NCI-H446 (cell line): ENCODE data around the gene VIT.

ENCODE experiments used
- DNase-seq, 2 experiments: peaks; one replicate each; lab custom pipeline; 2025; lab: John Stamatoyannopoulos, UW

Gene VIT, protein sequence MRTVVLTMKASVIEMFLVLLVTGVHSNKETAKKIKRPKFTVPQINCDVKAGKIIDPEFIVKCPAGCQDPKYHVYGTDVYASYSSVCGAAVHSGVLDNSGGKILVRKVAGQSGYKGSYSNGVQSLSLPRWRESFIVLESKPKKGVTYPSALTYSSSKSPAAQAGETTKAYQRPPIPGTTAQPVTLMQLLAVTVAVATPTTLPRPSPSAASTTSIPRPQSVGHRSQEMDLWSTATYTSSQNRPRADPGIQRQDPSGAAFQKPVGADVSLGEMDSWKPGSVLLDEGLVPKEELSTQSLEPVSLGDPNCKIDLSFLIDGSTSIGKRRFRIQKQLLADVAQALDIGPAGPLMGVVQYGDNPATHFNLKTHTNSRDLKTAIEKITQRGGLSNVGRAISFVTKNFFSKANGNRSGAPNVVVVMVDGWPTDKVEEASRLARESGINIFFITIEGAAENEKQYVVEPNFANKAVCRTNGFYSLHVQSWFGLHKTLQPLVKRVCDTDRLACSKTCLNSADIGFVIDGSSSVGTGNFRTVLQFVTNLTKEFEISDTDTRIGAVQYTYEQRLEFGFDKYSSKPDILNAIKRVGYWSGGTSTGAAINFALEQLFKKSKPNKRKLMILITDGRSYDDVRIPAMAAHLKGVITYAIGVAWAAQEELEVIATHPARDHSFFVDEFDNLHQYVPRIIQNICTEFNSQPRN

DNA sequence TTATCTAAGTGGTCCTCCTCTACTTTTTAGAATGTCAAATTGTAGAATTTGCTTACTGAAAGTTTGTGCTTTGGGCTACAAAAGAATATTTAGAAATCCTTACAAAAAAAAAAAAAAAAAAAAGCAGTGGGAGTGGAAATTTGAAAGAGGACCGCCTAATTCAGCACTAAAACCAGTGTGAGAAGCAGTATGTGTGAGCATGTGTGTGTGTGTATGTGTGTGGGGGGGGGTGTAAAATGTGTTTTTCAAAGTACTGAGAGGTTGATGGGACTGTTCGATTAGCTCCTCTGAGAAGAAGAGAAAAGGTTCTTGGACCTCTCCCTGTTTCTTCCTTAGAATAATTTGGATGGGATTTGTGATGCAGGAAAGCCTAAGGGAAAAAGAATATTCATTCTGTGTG, at the start of gene VIT:
TSS of gene VIT (plus strand) at position 175 of the 400 bp plus-strand sequence. CDS start 19,664 bp downstream, outside the sequence.
- DNase-seq, result no peak

DNA sequence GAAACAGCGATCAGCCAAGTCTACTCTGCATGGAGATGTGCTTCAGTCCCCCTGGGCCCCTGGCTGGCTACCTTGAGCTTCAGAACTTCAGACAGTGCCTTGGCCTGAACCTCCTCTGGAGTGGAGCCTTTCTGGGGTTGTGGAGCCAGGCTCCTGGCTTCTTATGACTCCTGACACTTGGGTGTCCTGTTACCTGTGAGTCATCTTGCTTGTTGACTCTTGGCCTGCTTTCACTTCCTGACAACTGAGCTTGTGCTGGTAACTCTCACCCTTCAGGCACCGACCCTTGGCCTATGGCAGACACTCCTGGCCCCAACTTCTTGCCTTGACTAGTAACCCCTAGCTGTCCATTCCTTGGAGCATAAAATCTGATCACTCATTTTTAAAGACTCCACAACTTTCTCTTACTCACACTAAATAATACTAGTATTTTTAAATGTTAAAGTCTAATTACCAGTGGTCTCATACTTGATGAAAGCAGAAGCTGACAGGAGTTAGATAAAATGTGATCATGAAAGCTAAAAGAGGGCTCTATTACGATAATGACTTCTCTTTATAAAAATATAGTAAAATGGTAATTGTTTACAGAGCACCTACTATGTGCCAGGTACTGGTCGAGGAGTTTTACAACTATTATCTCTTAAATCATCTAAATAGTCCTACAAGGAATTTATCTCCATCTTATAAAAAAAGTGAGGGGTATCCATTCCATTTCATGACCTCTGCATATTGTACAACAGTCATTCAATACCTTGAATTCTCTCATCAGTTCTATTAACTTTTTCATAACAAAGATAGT, 46.3 kb upstream of the VIT start:
- DNase-seq, result no peak

DNA sequence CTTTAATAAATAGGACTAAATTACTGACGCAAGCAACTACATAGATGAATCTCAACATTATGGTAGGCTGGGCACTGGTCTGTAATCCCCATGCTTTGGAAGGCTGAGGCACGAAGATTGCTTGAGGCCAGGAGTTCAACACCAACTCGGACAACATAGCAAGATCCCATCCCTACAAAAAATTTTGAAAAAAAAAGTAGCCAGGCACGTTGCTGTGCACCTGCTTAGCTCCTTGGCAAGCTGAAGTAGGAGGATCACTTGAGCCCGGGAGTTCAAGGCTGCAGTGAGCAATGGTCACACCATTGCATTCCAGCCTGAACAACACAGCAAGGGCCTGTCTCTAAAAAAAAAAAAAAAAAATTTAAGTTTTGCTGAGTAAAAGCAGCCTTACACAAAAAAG, 43.4 kb upstream of the VIT start:
- DNase-seq, result no peak

DNA sequence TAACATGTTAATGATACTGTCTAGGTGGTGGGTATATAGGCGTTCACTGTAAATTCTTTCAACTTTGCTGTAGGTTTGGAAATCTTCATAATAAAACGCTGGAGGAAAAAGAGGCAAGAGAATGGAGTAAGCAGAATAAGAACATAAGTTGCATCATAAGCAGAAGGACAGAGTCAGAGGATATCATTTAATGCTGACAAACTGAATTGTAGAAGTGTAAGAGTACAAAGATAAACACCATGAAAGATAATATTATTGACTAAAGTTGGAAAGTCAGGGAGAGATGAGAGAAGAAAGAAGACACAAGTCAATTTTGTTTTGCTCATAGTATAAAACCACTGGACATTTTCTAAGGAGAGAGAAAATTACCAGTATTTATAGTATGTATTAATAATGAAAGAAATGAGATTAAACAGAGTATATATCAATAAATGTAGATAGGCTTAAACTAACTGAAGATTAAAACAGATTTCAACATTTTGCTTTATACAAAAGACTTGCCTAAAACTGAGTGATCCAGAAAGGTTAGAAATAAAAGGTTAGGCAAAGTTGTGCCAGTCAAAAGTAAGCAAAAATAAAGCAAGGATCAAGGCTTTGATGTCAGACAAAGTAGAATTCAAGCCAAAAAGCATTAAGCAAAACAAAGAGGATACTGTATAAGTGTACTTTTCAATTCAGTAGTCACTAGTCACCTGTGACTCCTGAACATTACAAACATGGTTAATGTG, 42.4 kb upstream of the VIT start:
- DNase-seq, result no peak

DNA sequence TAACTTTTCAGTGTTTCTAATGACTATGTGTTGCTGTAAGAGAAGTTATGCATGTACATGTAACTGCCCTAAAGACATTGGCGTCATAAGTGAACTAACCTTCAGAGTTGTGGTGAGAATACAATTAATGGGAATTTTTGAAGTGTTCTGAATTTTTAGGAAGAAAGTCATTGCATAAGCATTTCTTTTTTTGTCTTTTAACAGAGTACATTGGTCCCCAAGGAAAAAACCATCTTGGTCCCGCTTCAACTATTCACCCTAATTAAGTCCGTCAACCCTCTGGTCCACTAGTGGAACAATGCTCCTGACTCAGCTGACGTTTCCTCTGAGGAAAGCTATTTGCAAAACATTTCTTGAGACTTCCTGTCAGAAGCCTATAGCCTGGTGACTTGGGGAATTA, 41.1 kb upstream of the VIT start:
- DNase-seq, result no peak

DNA sequence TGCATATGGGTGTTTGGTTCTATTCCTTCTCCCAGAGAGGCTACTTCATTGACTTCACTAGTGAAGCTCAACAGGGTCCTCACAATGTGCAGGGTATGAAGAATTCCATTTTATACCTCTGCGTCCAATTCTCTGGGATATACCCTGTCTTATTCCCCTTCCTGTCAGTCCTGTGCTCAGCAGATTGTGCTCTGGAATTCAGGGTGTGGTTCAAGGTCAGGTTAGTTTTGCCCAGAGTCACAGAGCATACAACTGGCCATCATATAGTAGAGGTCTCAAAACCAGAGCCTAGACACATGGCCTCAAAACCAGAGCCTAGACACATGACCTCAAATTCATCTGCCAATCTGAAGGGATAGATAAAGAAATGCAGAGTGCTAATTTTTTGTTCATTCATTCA, 38.8 kb upstream of the VIT start:
- no peak for DNase-seq

DNA sequence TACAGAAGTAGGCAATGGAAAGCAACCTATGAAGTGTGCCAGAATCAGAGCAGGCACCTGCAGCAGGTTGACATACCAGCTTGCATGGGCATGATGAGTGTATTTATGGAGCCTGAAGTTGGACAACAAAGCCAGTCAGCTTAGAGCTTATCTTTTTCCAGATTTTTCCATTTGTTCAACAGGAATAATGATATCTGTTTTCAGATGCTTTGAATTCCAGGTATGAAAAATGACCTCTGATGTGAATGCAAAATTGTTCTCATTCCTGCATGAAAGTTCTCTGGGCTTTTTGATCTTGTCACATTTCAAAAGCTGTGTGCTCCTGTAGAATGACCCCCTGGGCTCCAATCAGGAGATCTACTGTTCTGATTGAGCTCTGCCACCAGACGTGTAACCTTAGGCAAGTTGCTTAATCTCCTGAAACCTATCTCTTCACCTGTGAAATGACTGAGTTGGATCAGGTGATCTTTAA, 38.2 kb upstream of the VIT start:
- DNase-seq, result no peak

DNA sequence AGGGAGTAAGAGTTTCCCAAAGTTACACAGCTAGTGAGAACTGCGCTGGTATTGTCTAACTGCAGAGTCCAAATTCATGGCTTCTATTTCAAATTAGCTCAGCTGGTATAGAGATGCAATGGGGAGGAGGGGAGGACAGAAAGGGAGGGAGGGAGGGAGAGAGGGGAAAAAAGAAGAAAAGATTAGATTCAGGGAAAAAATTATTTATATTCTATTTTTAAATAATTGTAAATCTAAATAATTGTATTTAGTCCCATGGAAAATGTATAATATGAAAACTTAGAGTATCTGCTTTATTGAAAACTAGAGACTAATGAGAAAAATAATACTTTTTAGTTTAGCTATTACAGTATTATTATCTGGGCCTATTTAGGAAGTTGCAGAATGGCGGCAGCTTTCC, 37.3 kb upstream of the VIT start:
- no peak for DNase-seq

DNA sequence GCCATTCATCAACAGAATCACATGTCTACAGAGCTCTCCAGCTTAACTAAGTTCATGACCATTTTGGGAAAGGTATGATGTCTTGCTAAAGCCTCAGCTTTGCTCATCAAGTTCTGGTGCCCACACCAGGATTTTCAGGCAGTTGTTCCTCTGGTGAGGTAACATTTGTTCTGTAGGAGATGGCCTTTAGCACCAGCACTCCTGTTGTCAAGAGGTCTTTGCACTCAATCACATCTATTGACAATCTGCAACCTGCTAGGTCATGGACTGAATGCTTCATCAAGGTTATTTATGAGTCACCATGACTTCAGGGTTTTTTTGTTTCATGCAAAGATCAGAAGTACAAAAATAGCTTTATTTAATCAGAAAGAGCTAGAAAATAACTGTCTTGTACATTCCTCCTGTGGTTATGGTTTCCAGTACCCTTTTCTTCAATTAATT, 36.6 kb upstream of the VIT start:
- DNase-seq, result no peak

DNA sequence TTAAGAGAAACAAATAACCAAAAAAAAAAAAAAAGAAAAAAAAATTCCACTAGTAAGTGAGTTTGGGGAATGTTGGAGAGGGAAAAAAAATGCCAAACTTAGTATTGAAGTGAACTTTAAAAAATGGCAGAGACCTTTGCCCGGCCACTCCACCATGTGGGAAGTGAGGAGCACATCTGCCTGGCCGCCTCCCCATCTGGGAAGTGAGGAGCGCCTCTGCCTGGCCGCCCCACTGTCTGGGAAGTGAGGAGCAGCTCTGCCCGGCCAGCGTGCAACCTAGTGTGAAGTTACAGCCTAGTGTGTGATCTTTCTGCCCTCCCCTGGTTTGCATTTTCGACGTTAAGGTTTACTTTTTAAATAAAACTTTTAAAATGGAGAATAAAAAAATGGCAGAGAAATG, 33.9 kb upstream of the VIT start:
- no peak for DNase-seq

DNA sequence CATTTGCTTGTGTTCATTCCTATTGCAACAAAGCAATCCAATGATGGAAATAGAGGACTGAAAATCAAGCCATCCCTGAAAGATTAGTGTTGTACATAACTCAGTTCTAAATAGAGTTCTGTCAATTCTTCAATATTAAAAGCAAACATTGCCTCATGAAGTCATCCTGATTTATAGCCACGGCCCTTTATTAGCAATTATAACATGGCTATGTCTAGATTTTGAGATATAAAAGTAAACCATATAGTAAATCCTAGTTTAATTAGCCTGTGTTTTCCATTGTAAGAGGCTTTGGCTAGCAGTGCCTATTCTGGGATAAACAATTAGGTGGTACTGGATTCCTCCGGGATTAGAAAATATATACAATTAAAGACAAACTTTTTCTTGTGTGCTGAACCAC, 33.2 kb upstream of the VIT start:
- no peak for DNase-seq

DNA sequence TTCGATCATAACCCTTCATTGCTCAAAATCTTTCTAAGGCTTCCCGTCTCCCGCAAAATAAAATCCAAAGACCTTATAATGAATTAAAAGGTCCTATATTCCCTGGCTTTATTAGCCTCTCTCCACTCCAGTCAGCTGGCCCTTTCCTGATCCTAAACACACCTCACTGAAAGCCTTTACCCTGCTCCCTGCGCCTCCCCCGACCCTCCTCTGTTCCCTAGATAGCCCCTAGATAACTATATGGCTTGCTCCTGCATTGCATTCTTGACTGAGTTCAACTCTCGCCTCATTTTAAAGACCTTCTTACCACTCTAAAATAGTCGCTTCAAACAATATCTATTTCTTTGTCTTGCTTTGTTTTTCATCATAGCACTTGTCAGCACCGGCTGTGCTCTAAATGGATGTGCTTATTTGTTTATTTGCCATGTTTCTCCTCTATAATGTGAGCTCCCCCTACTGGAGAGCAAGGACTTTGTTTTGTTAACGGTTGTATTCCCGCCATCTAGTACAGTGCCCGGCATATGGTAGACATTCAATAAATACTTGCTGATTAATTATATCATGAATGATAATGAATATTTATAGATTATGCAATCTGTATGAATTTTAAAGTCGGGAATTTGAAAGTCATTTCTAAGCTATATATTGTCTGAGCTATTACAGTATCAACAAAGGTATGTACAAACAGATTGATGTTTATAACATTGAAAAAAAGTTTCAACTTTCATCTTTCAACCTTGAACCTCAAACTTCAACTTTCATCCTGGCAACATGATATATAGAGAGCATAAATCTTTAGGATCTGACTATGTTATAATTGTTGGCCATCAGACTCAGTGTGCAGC, 32.4 kb upstream of the VIT start:
- DNase-seq, result peak; percentile 26 to 83

DNA sequence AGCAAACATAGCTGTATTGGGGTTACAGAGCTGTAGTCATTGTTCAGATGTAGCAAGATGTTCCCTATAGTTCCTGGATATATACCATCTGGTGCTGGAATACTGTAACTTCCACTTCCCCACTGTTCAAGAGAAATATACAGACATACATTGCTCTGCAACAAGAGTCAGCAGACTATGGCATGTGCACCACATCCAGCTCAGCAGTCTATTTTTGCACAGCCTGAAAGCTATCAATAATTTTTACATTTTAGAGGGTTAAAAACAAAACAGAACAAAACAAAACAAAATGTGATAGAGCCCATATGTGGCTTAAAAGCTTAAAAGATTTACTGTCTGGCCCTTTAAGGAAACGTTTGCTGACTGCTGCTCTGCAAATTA, 31.8 kb upstream of the VIT start:
- DNase-seq, result no peak

DNA sequence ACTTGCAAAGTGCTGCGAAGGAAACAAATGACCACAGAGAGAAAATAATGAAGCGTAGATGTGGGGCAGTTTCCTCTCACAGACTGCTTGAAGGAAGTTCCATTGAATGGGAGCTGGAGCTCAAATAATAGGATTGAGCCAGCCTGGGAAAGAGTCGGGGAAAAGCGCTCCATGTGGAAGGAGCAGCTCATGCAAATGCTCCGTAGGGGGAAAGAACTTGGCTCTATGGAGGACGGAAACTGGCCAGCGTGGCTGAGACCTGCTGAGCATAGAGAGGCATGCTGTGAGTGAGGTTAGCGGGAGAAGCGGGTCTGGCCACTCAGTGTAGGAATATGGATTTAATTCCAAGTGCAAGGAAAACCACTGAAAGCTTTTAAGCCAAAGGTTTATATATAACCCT, 28.6 kb upstream of the VIT start:
- DNase-seq, result no peak

DNA sequence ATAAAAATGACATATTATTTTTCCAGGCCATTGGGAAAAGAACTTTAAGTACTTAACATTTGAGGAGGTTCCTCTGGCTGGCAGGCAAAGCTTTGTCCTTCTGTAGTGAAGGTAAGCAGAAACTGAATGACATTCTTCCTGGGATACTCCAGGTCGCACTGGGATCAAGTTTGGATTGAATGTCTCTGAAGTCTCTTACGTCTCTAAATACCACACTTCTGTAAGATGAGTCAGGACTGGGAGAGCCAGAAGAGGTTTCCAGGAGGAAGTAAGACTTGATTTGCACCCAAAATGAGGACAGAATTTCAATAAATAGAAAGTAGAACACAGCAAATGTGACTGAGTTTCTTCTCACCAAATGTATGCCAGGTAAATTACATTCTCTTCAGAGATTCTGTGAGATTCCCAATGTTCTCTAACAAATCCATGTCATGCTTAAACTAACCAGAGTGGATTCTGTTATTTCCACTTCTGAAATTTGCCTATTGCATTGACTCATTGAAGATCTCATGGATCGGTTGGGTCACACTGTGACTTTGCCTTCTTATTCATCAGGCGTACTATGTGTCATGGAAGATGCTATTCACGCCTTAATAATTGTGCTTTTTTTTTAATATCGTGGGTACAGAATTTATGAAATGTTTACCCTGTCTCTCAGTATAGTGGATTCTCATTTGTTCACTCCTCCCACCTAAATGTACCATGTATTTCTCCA, 25.5 kb upstream of the VIT start:
- DNase-seq, result no peak

DNA sequence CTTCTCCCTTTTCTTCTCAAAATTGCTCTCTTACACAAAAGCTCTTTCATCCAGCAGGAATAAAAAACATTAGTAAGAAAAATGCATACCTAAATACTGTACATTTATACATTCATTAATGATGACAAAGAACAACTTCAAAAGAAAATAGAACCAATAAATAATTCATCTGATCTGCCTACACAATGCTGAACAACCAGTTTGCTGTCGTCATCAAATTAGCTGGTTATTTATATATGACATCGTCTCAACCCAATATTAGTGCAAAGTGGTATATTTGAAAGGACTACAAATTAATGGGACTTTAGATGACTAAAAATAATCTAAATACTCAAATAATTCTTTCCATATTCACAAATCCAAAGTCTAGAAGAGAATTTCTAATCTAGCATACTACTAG, 24.8 kb upstream of the VIT start:
- no peak for DNase-seq

DNA sequence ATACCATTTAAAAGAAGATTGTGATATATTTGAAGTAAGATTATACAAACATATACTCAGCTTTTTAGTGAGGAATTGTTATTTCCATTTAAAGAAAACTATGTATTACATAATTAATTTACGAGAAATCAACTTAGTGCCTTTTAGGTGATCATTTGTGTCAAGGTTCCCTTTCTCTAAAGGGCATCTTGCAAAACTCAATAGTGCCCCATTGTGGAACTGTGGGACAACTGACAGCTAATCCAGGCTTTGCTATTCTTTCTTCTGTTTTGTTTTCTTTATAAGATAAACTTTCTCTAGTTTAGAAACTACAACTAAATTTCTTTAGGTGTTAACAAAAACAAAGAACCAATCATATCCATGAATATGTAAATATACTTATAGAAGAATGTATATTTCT, 24.3 kb upstream of the VIT start:
- peak in 1 of 2 experiments; percentile 44 for DNase-seq

DNA sequence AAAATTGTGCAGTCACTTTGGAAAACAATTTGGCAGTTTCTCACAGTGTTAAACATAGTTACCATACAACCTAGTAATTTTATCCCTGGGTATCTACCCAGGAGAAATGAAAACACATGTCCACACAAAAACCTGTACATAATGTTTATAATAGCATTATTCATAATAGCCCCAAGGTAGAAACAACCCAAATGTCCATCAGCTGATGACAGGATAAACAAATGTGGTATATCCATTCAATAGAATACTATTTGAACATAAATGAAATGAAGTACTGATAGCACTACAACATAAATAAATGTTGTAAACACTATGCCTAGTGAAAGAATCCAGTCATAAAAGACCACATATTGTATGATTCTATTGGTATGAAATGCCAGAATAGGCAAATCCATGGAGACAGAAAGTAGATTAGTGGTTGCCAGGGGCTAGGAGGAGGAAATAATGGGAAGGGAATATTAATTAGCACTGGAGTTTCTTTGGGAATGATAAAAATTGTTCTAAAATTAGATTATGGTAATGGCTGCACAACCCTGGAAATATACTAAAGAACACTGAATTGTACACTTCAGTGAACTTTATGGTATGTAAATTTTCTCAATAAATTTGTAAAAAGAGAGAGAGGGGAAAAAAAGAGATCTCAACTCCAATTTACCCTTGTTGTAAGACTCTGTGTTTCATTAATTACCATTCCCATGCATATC, 20.8 kb upstream of the VIT start:
- no peak for DNase-seq

DNA sequence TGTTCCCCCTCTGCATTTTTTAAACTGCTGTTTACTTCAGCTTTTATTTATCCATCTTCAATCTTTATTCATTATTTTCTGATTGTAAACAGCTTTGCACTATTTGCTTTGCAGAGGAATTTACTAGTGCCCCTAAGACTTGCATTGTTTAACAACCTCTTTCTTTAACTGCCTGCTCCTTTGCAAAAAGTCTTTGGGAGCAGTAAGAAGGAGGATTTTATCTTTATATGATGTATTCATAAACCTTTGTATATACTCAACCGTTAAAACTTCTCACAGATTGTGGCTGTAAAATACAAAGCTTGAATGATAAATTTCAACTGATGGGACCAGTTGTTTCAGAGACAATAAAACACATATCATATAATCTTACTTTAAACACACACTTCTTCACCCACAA, 20.1 kb upstream of the VIT start:
- no peak for DNase-seq

DNA sequence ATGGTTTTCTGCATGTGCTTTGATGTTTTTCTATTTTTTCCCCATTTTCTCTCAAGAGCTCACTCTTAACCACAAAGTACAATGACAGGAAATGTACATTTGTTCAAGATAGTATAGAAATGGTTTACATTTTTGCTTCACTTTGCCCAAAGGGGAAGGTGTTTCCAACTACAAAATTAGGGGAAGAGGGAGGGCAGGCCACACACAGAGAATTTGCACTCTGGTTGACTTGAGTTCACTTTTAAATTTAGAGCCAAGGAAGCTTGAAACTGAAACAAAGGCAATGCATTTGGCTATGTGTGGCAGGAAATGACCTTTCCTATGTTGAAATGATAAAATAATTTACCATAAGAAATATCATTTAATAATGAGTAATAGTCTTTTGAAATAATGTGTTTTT, 19.1 kb upstream of the VIT start:
- DNase-seq, result no peak
